ENCODE results near the gene SCD. TPM values are rescaled to one million over a fixed set of nuclear protein-coding genes. Genes with fewer than 3 reads are reported as not detected.

Gene SCD
- total and polyA plus RNA-seq, 2 of the 13 experiments (the other 11 are each of a cell fraction or from before 2014, with no cell fraction given): 492 to 512 TPM

DNA sequence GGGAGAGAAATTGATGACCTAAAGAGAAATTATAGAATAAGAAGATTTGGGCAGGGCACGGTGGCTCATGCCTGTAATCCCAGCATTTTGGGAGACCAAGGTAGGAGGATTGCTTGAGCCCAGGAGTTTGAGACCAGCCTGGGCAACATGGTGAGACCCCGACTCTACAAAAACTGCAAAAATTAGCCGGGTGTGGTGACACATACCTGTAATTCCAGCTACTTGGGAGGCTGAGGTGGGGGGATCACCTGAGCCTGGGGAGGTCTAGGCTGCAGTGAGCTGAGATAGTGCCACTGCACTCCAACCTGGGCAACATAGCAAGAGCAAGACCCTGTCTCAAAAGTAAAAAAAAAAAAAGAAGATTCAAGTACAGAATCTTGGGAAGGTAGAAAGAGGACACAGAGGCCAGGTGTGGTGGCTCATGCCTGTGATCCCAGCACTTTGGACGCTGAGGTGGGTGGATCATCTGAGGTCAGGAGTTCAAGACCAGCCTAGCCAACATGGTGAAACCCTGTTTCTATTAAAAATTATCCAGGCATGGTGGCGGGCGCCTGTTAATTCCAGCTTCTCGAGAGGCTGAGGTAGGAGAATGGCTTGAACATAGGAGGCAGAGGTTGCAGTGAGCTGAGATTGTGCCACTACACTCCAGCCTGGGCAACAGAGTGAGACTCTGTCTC lies 27.8 kb downstream of the SCD start (continued):
- TF ChIP-seq KAT7 (CRISPR knock-in tag; IDR thresholded peaks at IDR 0.05; ENCODE audit: borderline replicate concordance) (peak; percentile 38; the same call in 1 of the 2 replicates), ZBED4 (CRISPR knock-in tag; IDR thresholded peaks at IDR 0.05; ENCODE audit: borderline replicate concordance) (0 out of 2 replicates have a peak, but pooled peaks have one; percentile 22), RXRA (CRISPR knock-in tag; IDR thresholded peaks at IDR 0.05) (peak; percentile 80; the same call in 1 of the 2 replicates), AKNA (CRISPR knock-in tag; IDR thresholded peaks at IDR 0.05; ENCODE audit: borderline replicate concordance) (0 out of 2 replicates have a peak, but pooled peaks have one; percentile 36), SAP130 (CRISPR knock-in tag; IDR thresholded peaks at IDR 0.05; ENCODE audit: low read depth) (peak; percentile 54), FOSL2 (CRISPR knock-in tag; IDR thresholded peaks at IDR 0.05) (0 out of 2 replicates have a peak, but pooled peaks have one; percentile 9), IKZF5 (CRISPR knock-in tag; IDR thresholded peaks at IDR 0.05) (peak; percentile 17; the same call in 1 of the 2 replicates), HNF4A (CRISPR knock-in tag; IDR thresholded peaks at IDR 0.05) (peak; percentile 72), RBFOX2 (IDR thresholded peaks at IDR 0.05; ENCODE audit: low read depth, low read length) (peak; percentile 53; the same call in 1 of the 2 replicates), RARA (CRISPR knock-in tag; IDR thresholded peaks at IDR 0.05) (peak; percentile 83), KLF11 (CRISPR knock-in tag; IDR thresholded peaks at IDR 0.05) (peak; percentile 65; the same call in 1 of the 2 replicates), THRA (CRISPR knock-in tag; IDR thresholded peaks at IDR 0.05; ENCODE audit: borderline replicate concordance) (peak; percentile 55; the same call in 1 of the 2 replicates), NCOR1 (IDR thresholded peaks at IDR 0.05; ENCODE audit: borderline replicate concordance, low read length) (0 out of 2 replicates have a peak, but pooled peaks have one; percentile 25)
